Left lung (tissue), 10 donors: Measurements from ENCODE around the gene RAPGEF5. TPM values are rescaled to one million over a fixed set of nuclear protein-coding genes. Genes with fewer than 3 reads are reported as not detected.

Experiments
- ATAC-seq: fragments of 200-7000 bp; cut with Tn5 transposase; one replicate; pipeline ENCODE4 v1.9.1; 2020; ENCODE audit warnings: moderate library complexity
- DNase-seq, 4 donors: peaks; one replicate each; pipeline ENCODE4 v3.0.0-alpha.2; 2013 to 2020
- H3K27ac ChIP-seq, 2 donors: fragments of 200-600 bp; sonication (generic) in 1 of 2; one replicate each; pipeline versions ENCODE4 v1.5.0 to v1.8.0; 2020 to 2021
- H3K27me3 ChIP-seq, 2 donors: fragments of 200-600 bp; sonication (generic) in 1 of 2; one replicate each; pipeline versions ENCODE4 v1.5.0 to v1.8.0; 2020 to 2021
- H3K36me3 ChIP-seq, 2 donors: fragments of 200-600 bp; sonication (generic) in 1 of 2; one replicate each; pipeline versions ENCODE4 v1.5.0 to v1.8.0; 2020 to 2021
- H3K4me1 ChIP-seq, 2 donors: fragments of 200-600 bp; one replicate each; pipeline ENCODE4 v1.8.0; 2021
- H3K4me3 ChIP-seq, 2 donors: fragments of 200-600 bp; sonication (generic) in 1 of 2; one replicate each; pipeline versions ENCODE4 v1.5.0 to v1.8.0; 2020 to 2021; ENCODE audit warnings: mild to moderate bottlenecking in 1 of 2
- H3K9me3 ChIP-seq, 2 donors: fragments of 200-600 bp; sonication (generic) in 1 of 2; one replicate each; pipeline versions ENCODE4 v1.5.0 to v1.8.0; 2020 to 2021
- CTCF ChIP-seq, 2 donors: fragments of 200-600 bp; sonication (generic) in 1 of 2; IDR thresholded peaks; one replicate each; pipeline versions ENCODE4 v1.5.0 to v1.8.0; 2021; ENCODE audit warnings: antibody characterized with exemption in 2 of 2
- intact Hi-C, 2 donors: fragments of 100-400 bp; cut with DNase I; formaldehyde crosslinking; loops; one replicate each; pipeline versions ENCODE4 v1.11.2 to v1.14.2; 2022
- polyA plus RNA-seq, 6 donors: library from polyadenylated mRNA; unstranded; fragments of 120-200 nt; gene quantifications; one replicate each; pipeline ENCODE4 v1.2.1, GENCODE V29; 2013; ENCODE audit not compliant: insufficient read length in 6 of 6
- total RNA-seq, 2 donors: library from RNA; stranded (reverse); fragmentation: NEBNext Ultra II Directional; extraction: Animal tissue kit (Norgen Biotek cat#: 25700); gene quantifications; one replicate each; pipeline ENCODE4 v1.2.1, GENCODE V29; 2021
- donor health status: DM: no; HTN: yes; CAD: no.
- donor health status: DM: no; HTN: no; CAD: no.

The RAPGEF5 gene
- total and polyA plus RNA-seq, 8 donors = 44.2 to 98.7 (median 81.7) TPM

- ATAC-seq (no peak), DNase-seq (no peak)
- Histone ChIP-seq H3K27me3 (no peaks in the 10 kb centered on the region), H3K4me1 (no peaks in the 10 kb centered on the region), H3K9me3 (no peaks in the 10 kb centered on the region), H3K27ac (no peak overlapping the region), H3K4me3 (no peak overlapping the region), H3K36me3 (no peaks in the 10 kb centered on the region)
- intact Hi-C loops = no loop called here
- TF ChIP-seq CTCF (IDR thresholded peaks at IDR 0.05) = no peak
Observed at GRCh38 chr7:22287412-22287811, 69.5 kb downstream of the RAPGEF5 start.

- intact Hi-C loops = no loop called here
- H3K27ac ChIP-seq = no peak overlapping the region
- no peaks in the 10 kb centered on the region for H3K4me1 ChIP-seq
- ATAC-seq (no peak), DNase-seq (no peak)
- no peaks in the 10 kb centered on the region for H3K9me3 ChIP-seq
- no peaks in the 10 kb centered on the region for H3K27me3 ChIP-seq
- no peaks in the 10 kb centered on the region for H3K36me3 ChIP-seq
- H3K4me3 ChIP-seq = no peak overlapping the region
- no peak for TF ChIP-seq CTCF (IDR thresholded peaks at IDR 0.05)
Observed at GRCh38 chr7:22286436-22286835, 70.5 kb downstream of the RAPGEF5 start.

GRCh38 chr7:22281481-22281880 is 75.5 kb downstream of the RAPGEF5 start:
- no peak for ATAC-seq
- no peak overlapping the region for H3K4me3 ChIP-seq
- no peaks in the 10 kb centered on the region for H3K36me3 ChIP-seq
- H3K4me1 ChIP-seq = no peaks in the 10 kb centered on the region
- no peak for DNase-seq
- H3K9me3 ChIP-seq = no peaks in the 10 kb centered on the region
- intact Hi-C loops = no loop called here
- TF ChIP-seq CTCF (IDR thresholded peaks at IDR 0.05) = no peak
- no peak overlapping the region for H3K27ac ChIP-seq
- no peaks in the 10 kb centered on the region for H3K27me3 ChIP-seq

- TF ChIP-seq CTCF (IDR thresholded peaks at IDR 0.05) = no peak
- ATAC-seq (no peak), DNase-seq (no peak)
- no peaks in the 10 kb centered on the region for H3K27me3 ChIP-seq
- no peak overlapping the region for H3K27ac ChIP-seq
- no peak overlapping the region for H3K4me3 ChIP-seq
- intact Hi-C loops = no loop called here
- no peaks in the 10 kb centered on the region for H3K4me1 ChIP-seq
- H3K36me3 ChIP-seq = no peaks in the 10 kb centered on the region
- no peaks in the 10 kb centered on the region for H3K9me3 ChIP-seq
Observed at GRCh38 chr7:22280031-22280430, 76.9 kb downstream of the RAPGEF5 start.

- H3K36me3 ChIP-seq = no peaks in the 10 kb centered on the region
- no peak for TF ChIP-seq CTCF (IDR thresholded peaks at IDR 0.05)
- no peak overlapping the region for H3K27ac ChIP-seq
- ATAC-seq (no peak), DNase-seq (no peak)
- H3K27me3 ChIP-seq = no peaks in the 10 kb centered on the region
- intact Hi-C loops = no loop called here
- no peak overlapping the region for H3K4me3 ChIP-seq
- H3K4me1 ChIP-seq = no peaks in the 10 kb centered on the region
- no peaks in the 10 kb centered on the region for H3K9me3 ChIP-seq
Observed at GRCh38 chr7:22278660-22279059, 78.3 kb downstream of the RAPGEF5 start.
